Suprapubic skin (tissue), 3 donors: ENCODE measurements around the gene CATSPER1.

Source experiments
- EP300 ChIP-seq: sonication (generic); formaldehyde crosslinking; IDR thresholded peaks from one replicate; pipeline ENCODE4 v1.6.1; 2017; ENCODE audit warnings: antibody characterized with exemption
- POLR2A ChIP-seq, 2 donors: fragments of 450-650 bp; IDR thresholded peaks; one replicate each; pipeline ENCODE4 v1.6.1; 2017; ENCODE audit warnings: antibody characterized with exemption in 2 of 2, mild to moderate bottlenecking in 2 of 2, moderate library complexity in 2 of 2
- TF ChIP-seq, protein P1 (sequence below), 2 donors: fragments of 200-600 bp in 1 of 2; fragments of 450-650 bp in 1 of 2; sonication (generic) in 1 of 2; IDR thresholded peaks; one replicate each; pipeline ENCODE4 v1.5.1; 2016 to 2019; ENCODE audit warnings: antibody characterized with exemption in 2 of 2, mild to moderate bottlenecking in 1 of 2, moderate library complexity in 1 of 2

DNA sequence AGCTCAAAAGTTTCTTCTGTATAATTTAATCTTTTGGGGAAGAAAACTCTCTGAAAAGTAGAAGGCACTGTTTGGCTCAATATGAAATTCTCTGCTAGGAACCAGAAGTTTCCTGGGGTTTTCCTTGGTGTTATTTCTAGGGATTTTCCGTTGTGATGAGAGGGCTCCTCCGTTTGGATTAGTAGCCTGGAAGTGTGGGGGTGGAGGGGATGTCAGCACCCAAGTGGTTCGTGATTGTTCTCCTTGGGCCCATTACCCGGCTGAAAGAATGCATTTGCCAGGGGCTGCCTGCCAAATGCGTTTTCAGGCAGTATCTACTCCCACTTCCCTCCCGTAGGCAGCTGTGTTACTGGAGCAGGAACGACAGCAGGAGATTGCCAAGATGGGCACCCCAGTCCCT is 30.2 kb upstream of the CATSPER1 start:
- TF ChIP-seq, protein P1, sequence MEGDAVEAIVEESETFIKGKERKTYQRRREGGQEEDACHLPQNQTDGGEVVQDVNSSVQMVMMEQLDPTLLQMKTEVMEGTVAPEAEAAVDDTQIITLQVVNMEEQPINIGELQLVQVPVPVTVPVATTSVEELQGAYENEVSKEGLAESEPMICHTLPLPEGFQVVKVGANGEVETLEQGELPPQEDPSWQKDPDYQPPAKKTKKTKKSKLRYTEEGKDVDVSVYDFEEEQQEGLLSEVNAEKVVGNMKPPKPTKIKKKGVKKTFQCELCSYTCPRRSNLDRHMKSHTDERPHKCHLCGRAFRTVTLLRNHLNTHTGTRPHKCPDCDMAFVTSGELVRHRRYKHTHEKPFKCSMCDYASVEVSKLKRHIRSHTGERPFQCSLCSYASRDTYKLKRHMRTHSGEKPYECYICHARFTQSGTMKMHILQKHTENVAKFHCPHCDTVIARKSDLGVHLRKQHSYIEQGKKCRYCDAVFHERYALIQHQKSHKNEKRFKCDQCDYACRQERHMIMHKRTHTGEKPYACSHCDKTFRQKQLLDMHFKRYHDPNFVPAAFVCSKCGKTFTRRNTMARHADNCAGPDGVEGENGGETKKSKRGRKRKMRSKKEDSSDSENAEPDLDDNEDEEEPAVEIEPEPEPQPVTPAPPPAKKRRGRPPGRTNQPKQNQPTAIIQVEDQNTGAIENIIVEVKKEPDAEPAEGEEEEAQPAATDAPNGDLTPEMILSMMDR (IDR thresholded peaks at IDR 0.05): no peak
- no peak for TF ChIP-seq EP300
- TF ChIP-seq POLR2A (IDR thresholded peaks at IDR 0.05): no peak
